Left ventricle myocardium inferior (tissue), 1 donor: ENCODE data around the gene NDUFS4. TPM values are rescaled to one million over a fixed set of nuclear protein-coding genes. Genes with fewer than 3 reads are reported as not detected.

Source experiments
- DNase-seq: peaks from one replicate; pipeline ENCODE4 v3.0.0-alpha.2; 2020
- H3K27ac ChIP-seq: fragments of 200-600 bp; replicated peaks from 2 replicates; pipeline ENCODE4 v1.8.0; 2021
- H3K27me3 ChIP-seq: fragments of 200-600 bp; 2 replicates; pipeline ENCODE4 v1.8.0; 2021; ENCODE audit warnings: low read depth
- H3K36me3 ChIP-seq: fragments of 200-600 bp; 2 replicates; pipeline ENCODE4 v1.8.0; 2021
- H3K4me1 ChIP-seq: fragments of 200-600 bp; 2 replicates; pipeline ENCODE4 v1.8.0; 2021
- H3K4me3 ChIP-seq: fragments of 200-600 bp; 2 replicates; pipeline ENCODE4 v1.8.0; 2021; ENCODE audit warnings: mild to moderate bottlenecking, moderate library complexity
- H3K9me3 ChIP-seq: fragments of 200-600 bp; replicated peaks from 2 replicates; pipeline ENCODE4 v1.8.0; 2021
- CTCF ChIP-seq: fragments of 200-600 bp; IDR thresholded peaks from 2 replicates; pipeline ENCODE4 v1.8.0; 2021; ENCODE audit warnings: antibody characterized with exemption, mild to moderate bottlenecking, borderline replicate concordance
- intact Hi-C: fragments of 100-400 bp; cut with micrococcal nuclease; formaldehyde crosslinking; loops from one replicate; pipeline ENCODE4 v1.11.0; 2022
- total RNA-seq: library from RNA; stranded (reverse); fragmentation: NEBNext Ultra II Directional; extraction: Animal tissue kit (Norgen Biotek cat#: 25700); gene quantifications from one replicate; pipeline ENCODE4 v1.2.1, GENCODE V29; 2021
- donor health status: DM: no; HTN: yes; CAD: no; lungs with severe emphysema.

Gene NDUFS4
- total RNA-seq, 1 donor from 2014 or later, result 187 TPM

- no peak overlapping the region for H3K27ac ChIP-seq
- H3K4me3 ChIP-seq, result no peak overlapping the region
- H3K9me3 ChIP-seq, result no peaks in the 10 kb centered on the region
- DNase-seq, result no peak
- intact Hi-C loops, result no loop called here
- no peak for TF ChIP-seq CTCF
- H3K36me3 ChIP-seq, result peaks cover 2% of the 10 kb centered on the region
- H3K4me1 ChIP-seq, result peaks cover 26% of the 10 kb centered on the region
- no peaks in the 10 kb centered on the region for H3K27me3 ChIP-seq
These were observed 56.6 kb downstream of the NDUFS4 start for GRCh38 chr5:53616939-53617549.

GRCh38 chr5:53631251-53631650 is 70.8 kb downstream of the NDUFS4 start:
- no peak for TF ChIP-seq CTCF
- Histone ChIP-seq H3K36me3 (no peaks in the 10 kb centered on the region), H3K4me3 (no peak overlapping the region), H3K9me3 (peaks cover under 1% of the 10 kb centered on the region), H3K27ac (no peak overlapping the region), H3K4me1 (peaks cover 29% of the 10 kb centered on the region), H3K27me3 (no peaks in the 10 kb centered on the region)
- intact Hi-C loops, result no loop called here
- DNase-seq, result no peak

GRCh38 chr5:53642061-53642460 is 81.6 kb downstream of the NDUFS4 start:
- no peak for TF ChIP-seq CTCF
- H3K4me1 ChIP-seq, result peaks cover 52% of the 10 kb centered on the region
- DNase-seq, result no peak
- no peak overlapping the region for H3K27ac ChIP-seq
- intact Hi-C loops, result no loop called here
- no peak overlapping the region for H3K4me3 ChIP-seq
- peaks cover 14% of the 10 kb centered on the region for H3K36me3 ChIP-seq
- no peaks in the 10 kb centered on the region for H3K9me3 ChIP-seq
- no peaks in the 10 kb centered on the region for H3K27me3 ChIP-seq

GRCh38 chr5:53643445-53643844 is 83.0 kb downstream of the NDUFS4 start:
- Histone ChIP-seq H3K9me3 (no peaks in the 10 kb centered on the region), H3K4me1 (peaks cover 52% of the 10 kb centered on the region), H3K4me3 (no peak overlapping the region), H3K27me3 (no peaks in the 10 kb centered on the region), H3K27ac (peak overlapping the region; percentile 47), H3K36me3 (peaks cover 16% of the 10 kb centered on the region)
- DNase-seq, result no peak
- TF ChIP-seq CTCF, result no peak
- intact Hi-C loops, result no loop called here

- no peak for TF ChIP-seq CTCF
- intact Hi-C loops, result no loop called here
- DNase-seq, result no peak
- Histone ChIP-seq H3K36me3 (peaks cover 28% of the 10 kb centered on the region), H3K9me3 (no peaks in the 10 kb centered on the region), H3K27me3 (no peaks in the 10 kb centered on the region), H3K27ac (peak overlapping the region; percentile 47), H3K4me3 (peak overlapping the region; percentile 6), H3K4me1 (peaks cover 52% of the 10 kb centered on the region)
These were observed 84.6 kb downstream of the NDUFS4 start for GRCh38 chr5:53645078-53645477.
